GM18511 (cell line): ENCODE measurements around the gene PLCL1.

Experiments
- ATAC-seq: cut with Tn5 transposase; IDR thresholded peaks from one replicate; pipeline ENCODE4 v1.9.1; 2021; ENCODE audit warnings: mild to moderate bottlenecking, moderate library complexity; ENCODE audit not compliant: unreplicated experiment

Gene PLCL1

DNA sequence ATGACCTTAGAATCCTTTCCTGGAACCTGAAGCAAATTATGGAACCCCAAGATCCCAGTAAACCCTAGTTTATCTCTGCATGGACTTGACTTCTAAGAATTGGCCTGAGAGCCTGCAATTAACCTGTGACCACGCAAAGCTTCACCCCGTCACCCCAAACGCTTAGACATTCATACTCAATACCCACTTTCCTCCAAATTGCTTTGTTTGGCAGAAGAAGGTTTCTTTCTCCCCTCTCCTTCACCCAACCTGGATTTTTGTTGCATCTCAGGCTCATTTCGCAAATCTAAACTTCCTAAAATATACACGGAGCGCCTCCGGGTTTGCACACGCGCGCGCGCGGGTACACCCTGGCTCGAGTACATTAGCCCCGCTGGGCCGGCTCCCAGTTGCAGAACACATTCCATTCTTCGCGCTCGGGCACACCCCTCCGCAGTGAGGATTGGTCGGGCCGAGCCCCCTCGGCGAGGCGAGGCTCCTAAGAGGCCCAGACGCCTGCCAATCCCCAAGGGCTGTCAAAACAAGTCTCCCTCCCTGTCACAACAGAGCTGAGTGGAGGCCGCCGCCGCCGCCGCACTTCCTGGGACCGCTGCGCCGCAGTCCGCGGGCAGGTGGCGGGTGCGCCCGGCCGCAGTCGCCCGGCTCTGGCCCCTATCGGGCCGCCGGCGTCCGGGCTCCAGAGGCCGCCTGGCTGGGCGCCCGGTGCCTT lies at the start of gene PLCL1:
PLCL1 (plus strand) TSS at position 545 of the 709 bp plus-strand sequence.
- peak; percentile 99 for ATAC-seq

DNA sequence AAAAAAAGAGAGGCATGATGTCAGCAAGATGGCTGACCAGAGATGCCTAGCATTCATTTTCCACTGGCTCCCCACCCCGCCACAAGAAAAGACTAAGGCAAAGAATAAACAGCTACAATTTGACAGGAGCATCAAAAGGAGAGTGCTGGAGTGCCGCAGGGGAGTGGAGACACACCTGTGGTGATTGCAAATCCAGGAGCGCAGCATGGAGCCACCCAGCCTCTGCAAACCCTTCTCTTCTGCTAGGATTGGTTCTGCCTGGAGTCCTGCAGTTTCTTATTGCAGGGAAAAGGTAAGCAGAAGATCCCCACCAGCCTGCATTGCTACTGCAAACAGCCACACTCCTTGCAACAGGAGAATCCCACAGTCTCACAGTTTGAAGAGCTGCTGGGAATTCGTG lies 45.4 kb upstream of the PLCL1 start:
- ATAC-seq = no peak

DNA sequence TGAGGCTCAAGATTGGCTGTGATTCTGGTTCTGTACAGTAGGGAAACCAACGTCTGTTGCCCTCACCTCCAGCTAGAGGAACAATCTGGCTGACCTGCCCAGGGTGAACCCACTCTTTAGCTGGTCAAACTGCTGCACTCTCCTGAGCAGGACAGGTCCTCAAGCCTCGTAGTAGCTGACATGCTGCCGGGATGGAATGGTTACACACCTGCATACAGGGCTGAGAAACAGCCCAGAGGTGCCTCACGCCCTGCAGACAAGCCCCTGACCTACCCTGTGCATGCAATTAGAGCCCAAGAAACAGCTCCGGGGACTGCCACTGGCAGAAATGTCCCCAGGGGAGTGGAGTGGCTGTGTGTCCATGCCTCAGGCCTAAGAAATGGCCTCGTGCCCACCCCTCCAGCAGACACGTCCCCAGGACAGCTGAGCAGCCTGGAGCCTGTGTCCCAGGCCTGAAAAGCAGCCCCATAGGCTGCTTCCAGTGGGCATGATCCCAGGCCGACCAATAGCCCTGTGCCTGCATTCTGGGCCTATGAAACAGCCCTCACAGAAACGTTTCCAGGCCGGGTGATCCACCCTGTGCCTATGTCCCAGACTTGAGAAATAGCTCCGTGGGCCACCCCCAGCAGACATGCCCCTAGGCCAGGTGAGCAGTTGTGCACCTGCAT lies 44.6 kb upstream of the PLCL1 start:
- ATAC-seq = no peak

DNA sequence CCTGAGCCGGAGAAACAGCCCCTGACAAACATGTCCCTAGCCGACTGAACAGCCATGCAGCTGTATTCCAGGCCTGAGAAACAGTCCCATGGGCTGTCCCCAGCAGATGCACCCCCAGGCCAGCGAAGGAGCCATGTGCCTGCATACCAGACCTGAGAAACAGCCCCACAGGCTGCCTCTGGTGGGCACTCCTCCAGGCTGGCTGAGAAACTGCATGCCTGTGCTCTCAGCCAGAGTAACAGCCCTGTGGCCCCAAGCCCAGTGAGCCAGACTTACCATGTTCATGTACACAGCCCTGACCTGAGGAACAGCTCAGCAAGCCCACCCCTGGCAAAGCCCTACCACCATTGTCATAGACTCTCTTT lies 44.1 kb upstream of the PLCL1 start:
- ATAC-seq = no peak

DNA sequence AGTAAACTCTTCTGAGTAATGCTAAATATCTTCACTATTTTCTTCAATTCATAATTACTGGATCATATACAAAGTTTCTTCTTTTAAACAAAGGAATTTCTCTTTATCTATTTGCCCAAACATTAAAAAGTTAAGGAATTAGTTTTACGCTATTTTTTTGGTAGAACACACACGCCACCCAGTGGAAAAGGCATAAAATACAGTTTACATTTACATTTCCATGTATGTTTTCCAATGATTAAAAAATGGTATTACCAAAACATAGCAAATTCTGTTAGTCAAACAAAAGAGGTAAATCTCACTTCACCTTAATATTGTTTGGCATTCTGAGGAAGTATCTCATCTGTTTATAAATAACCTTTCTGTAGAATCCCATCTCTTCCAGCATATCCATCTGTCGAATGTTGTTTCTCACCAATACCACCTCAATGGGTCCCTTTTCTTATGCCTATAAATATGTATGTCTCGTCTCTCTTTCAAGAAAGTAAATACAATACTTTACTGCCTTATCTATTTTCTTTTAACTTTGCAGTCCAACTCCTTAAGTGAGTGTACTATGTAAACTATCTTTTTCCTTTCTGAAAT lies 26.5 kb upstream of the PLCL1 start:
- no peak for ATAC-seq

DNA sequence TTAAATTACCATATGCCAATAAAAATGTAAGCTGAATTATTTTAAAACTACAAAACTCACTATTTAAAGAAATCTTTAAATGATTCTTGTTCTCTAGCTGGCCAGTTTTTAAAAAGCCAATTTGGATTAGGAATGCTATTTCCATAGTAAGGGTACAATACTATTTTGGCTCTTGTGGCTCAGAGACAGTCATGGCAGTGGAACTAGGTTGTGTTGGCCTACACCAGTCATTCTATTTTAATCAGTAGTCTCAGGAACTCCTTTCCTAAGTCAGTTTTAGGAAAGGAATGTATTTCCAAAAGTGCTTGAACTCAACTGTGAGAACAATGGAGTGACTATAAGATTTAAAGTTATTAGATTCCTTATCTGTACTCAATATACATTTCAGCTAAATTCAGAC lies 25.1 kb upstream of the PLCL1 start:
- ATAC-seq = no peak

DNA sequence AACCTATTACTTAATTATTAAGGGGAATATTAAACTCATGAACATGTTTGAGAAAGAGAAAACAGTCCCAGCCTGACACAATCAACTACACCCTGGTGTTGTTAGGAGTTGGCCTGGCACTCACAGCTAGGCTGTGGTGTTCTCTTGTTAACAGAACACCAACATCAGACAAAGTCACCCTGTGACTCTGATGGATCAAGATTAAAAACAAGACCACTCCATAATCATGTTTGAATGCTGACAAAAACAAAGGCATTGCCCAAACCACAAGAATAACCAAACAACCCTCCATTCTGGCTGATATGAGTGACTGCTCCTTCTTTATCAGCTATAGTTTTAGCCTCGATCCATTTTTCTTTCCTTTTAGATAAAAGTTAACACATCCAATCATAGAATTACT lies 22.3 kb upstream of the PLCL1 start:
- no peak for ATAC-seq

DNA sequence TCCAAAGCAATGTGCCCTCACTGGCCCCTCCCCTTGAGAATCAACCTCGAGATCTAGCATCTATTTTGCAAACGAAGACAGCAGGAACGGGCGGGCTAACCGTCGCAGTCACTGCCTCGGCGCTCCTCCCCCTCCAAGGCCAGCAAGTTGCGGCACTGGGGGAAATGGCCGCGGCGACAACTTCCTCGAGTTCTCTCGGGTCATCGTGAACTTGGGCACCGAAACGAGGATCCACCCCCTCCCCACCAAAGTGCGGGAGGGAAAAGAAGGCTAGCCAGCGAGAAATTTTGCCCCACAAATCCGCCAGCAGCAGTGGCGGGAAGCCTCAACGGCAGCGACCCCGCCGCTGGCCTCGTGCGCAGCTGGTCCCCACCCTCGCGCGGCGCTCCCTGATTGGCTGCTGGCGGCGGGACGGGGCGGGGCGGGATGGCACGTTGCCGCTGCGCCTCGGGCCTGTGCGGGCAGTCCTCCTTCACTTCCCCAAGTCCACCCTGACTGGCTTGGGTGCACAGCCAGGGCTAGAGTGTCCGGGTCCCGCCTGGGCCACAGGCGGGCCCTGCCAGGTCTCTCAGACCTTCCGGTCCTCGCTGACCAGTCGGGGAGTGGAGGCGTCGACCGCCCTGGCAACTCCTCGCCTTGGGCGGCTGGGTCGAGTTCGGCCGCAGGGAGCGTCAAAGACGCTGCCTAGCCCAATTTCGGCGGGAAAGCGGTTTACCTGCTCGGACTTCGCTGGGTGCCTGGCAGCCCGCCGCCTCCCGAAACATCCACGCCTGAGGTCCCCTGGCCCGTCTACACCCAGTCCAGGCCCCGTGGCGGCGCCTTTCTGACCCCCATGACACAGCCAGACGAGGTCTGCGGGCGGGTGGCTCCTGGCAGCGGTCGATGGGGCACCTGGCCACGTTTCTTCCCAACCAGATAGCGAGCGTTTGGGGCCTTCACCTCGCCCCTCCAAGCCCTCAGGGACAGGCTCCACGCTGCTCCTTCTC lies 19.1 kb upstream of the PLCL1 start, which contains the start of gene BOLL:
BOLL (minus strand) TSS at position 364 of the 986 bp plus-strand sequence. CDS start 3,469 bp downstream, outside the sequence.
- no peak for ATAC-seq

DNA sequence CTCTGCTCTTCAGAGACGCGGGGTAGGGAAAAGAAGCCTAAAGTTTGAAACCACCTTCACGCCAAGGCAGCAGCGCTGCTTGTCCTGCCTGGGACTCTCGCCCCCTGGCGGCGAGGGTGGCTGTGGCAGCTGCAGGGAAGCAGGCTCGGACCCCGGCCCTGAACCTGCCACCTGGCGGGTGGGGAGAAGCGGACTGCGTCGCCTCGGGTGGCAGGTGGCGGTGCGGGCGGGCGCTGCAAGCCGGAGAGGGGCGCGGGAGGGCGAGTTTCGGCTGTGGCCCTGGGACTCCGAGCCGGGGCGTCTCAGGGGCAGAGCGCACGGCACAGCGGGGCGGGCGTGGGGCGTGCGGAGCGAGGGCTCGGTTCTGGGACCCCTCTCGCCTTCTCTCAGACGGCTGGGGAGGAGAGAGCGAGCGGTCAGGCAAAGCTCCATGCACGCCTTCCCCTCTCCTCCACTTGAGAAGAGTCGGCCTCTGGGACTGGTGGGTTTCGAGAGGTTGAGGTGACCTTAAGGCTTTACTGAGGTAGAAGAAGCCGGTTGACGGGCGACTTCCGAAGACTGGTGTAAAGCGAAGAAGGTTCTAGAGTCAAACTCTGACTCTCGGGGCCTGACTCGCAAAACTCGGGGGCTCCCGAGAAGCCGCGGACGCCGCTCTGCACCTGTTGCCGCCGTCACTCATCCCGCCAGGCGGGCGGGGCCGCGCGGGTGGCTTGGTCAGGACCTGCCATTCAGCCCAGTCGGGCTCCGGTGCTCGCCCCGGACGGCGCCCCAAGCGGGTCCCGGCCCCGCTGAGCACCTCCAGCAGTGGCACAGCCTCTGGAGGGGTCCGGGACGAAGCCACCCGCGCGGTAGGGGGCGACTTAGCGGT lies 18.1 kb upstream of the PLCL1 start:
- peak; percentile 57 for ATAC-seq

DNA sequence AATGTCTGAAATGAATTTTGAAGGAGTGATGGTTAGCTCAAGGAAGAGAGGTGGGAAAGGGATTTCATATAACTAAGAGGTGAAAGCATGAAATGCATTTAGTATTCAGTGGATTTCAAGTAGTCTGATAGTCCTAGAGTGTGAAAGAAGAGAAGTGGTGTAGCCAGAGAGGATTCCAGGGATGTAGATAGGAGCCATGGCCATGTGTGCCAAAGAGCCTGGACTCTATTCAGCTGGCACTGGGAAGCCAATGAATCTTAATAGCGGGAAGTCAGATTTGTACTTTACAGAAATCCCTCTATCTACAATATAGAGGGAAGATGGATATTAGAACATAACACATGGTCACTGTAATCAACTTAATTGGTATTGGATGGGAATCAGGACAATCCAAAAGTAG lies 10.9 kb upstream of the PLCL1 start:
- ATAC-seq = no peak

DNA sequence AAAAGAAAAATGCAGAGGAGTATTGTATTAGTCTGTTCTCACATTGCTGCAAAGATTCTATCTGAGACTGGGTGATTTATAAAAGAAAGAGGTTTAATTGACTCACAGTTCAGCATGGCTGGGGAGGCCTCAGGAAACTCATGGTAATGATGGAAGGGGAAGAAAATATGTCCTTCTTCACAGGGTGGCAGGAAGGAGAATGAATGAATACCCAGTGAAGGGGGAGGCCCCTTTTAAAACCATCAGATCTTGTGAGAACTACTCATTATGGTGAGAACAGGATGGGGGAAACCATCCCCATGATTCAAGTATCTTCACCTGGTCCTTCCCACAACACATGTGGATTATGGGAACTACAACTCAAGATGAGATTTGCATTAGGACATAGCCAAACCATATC lies 9.1 kb upstream of the PLCL1 start:
- ATAC-seq = no peak

DNA sequence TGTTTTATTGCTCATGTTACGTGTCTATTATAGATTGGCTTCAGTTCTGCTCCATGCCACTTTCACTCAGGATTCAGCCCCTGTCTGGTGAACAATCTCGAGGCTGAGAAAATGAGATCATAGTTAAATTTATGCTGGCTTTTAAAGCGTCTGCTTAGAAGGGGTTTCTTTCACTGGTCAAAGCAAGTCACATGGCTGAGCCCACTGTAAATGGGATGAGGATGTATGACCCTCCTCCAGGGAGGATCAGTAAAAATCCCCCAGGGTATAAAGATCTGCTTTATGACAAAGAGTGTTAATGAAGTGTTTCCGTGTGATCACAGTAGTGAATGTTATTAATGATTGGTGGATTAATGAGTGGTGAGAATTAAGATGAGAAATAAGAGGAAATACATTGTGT lies 6.2 kb upstream of the PLCL1 start:
- no peak for ATAC-seq

DNA sequence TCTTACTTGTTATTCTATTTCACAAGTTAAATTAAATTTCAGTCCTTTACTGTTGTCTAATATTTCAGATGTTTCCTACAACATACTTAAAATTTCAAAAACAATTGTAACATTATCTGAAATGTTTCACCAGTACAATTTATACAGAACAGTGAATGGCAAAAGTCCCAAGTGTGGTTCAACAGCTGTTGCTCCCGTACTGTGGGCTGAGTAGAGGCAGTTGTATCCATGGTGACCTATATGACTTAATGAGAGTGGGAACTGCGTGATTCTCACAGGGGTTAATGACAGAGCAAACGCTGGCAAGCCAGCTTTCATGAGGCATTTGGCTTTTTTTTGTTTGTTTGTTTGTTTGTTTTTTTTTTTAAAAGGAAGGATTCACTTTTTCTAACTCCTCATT lies 5.3 kb upstream of the PLCL1 start:
- ATAC-seq = no peak

DNA sequence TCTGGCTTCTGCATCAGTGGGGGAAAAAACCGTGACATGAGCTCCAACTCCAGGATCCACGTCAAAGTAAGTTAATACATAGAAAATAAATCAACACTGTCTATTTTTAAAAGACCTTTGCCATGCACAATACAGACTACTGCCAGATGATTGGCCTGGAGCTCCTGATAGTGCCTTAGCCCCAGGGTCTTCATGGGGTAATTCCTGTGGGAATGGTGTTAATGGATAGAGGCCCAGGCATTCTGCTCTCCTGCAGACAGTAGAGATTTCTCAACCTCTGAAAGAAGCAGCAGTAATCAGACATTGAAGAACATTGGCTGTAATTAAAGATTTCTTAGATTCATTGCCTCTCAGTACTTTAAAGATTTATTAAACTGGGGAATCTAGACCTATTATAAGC lies 4.3 kb upstream of the PLCL1 start:
- no peak for ATAC-seq

DNA sequence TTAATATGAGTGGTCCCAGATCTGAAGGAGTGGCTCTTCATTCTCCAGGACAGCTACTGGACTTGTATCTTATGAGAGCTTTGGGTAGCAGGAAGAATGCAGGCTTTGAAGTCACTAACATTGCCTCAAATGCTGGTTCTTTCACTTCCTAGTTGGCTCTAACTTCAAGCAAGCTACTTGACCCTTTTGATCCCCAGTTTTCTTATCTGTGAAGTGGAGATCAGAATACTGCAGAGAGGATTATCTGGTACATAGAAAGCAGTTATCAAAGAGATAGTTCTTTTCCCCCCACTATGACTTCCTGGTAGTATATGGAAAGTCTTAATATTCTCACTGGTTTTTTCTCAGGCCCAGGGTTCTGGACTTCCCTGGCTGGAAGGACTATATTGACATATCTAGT lies 3.4 kb upstream of the PLCL1 start:
- no peak for ATAC-seq

DNA sequence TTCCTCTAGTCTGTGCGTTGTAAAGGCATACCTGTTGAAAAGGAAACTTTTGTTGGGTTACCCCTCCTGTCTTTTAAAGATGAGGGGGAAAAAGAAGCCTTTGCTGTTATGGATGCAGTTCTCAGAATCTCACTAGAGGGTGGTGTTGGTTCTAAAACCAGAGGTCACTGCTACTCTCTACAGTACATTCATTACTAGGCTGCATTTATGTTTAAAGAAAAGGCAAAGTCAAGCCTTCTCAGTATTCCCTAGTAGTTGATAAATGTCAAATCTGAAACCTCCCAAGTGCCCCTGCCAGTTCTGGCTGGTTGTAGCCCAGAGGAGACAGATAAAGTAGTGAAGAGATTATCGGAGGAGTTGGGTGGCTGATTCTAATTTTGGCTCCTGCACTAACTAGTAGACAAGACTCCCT lies 1.4 kb upstream of the PLCL1 start:
- peak; percentile 36 for ATAC-seq

DNA sequence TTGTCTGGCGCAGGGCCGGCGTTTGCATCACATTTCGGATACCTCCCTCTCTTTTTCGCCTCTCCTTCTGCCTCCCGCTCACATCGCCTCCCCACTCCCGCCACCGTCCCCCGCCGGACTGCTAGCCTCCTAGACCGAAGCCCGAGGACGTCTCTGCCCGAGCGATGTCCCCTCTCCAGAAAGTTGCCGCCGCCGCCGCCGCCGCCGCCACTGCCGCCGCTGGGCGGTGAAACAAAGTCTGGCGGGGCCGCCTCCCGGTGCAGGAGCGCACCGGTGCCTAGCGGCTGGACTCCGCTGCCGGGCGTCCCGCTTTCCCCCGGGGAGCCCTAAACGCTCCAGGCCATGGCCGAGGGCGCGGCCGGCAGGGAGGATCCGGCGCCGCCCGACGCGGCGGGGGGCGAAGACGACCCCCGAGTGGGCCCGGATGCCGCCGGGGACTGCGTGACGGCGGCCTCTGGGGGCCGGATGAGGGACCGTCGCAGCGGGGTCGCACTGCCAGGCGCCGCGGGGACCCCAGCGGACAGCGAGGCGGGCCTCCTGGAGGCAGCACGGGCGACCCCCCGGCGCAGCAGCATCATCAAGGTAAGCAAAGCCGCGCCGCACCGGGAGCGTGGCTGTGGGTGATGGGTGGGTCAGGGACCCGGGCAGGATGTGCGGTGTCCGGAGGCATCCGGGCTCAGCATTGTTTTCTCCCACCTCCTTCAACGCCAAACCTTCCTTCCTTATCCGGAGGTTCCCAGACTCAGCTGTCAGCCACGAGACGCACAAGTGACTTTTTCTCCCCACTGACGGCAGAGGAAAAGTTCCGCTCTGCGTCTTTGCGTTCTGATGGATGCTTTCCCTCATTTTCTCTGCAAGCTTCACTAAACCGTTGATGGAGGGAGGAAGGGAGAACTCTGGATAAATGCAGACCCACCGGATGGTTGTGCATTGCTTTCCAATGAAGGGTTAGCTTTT lies 643 bp downstream of the PLCL1 start:
- peak; percentile 39 for ATAC-seq

DNA sequence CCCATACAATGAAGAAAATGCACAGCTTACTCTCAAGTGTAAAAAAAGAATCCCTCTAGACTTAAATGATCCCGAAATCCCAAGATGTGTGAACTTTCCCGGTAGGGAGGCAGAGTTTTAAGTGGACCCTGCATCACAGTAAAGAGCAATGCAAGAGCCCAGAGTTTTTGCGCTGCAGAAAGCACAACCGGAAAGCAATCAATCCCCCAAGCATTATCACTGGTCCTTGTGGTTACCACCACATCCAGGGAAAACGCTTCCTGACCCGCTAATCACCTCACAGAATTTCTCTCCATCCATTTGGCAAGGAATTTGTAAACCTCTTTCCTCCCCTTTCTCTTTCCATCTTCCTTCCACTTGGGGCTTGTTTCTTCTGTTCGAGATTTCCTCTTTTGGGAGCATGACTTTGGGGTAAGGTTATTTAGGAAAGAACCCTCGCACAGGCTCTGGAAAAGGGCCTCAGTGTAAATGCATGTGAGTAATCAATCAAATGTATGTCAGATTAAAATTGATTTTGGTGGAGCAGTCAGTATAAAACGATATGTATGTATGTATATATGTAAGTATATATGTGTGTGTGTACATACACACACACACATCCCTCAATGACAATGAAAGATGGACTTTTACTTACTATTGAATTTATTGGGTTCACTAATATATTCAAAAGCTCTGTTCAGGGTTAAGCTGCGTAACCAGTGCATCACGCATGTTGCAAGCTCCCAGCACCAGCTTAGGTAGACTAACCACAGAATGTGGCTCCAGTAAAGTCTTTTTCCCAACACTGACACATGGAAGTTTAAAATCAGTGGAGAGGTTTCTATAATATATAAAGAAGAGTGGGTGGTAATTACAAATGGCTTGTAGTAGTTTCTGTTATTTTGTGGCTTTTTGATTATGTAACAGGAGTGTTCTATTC lies 1.6 kb downstream of the PLCL1 start:
- ATAC-seq = no peak
